ENCODE data around the gene HTR7. TPM values are rescaled to one million over a fixed set of nuclear protein-coding genes. Genes with fewer than 3 reads are reported as not detected.
A peak's percentile ranks its signal among the peaks of the same experiment; 100 is the strongest.

Gene HTR7
- total RNA-seq, 2 experiments from 2014 or later = not detected

DNA sequence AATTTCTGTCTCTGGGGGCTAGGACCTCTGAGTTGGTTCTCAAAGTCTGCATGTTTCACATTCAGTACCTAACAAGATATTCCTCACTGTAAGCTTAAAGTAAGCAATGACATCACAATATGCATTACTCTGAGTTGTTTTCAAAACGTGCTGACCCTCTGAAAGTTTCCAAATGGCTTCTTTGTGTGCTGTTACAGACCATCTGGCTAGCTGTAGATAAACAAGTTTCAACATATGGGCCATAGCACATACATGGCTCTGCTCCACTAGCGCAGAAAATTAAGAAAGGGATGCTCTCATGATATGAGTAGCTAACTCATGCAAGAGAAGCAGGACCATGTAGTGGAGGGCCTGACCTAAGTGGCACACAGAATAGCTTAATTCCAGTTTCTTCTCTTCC, 119.0 kb downstream of the HTR7 start:
- Mint-ChIP-seq H3K4me1 (no peaks in the 10 kb centered on the region), H3K27ac (no peak overlapping the region), H3K4me3 (no peak overlapping the region), H3K27me3 (peaks cover 10% of the 10 kb centered on the region), H3K9me3 (ENCODE audit: low read depth) (no peaks in the 10 kb centered on the region), H3K36me3 (ENCODE audit: low read depth) (no peaks in the 10 kb centered on the region)
- intact Hi-C loops (cut with DNase I, micrococcal nuclease) = no loop called here
- POLR2A ChIA-PET = no interaction called here
- CTCF ChIA-PET = interaction anchor here (1.1 kb wide), 1 partner anchor 12 kb away, joined by 4 read pairs; no protein-coding TSS in a partner anchor
- DNase-seq (no peak), ATAC-seq (no peak)

- CTCF ChIA-PET = no interaction called here
- DNase-seq (no peak), ATAC-seq (no peak)
- Mint-ChIP-seq H3K27ac (no peak overlapping the region), H3K27me3 (peaks cover 9% of the 10 kb centered on the region), H3K4me1 (no peaks in the 10 kb centered on the region), H3K4me3 (no peak overlapping the region), H3K9me3 (ENCODE audit: low read depth) (no peaks in the 10 kb centered on the region), H3K36me3 (ENCODE audit: low read depth) (no peaks in the 10 kb centered on the region)
- intact Hi-C loops (cut with DNase I, micrococcal nuclease) = no loop called here
- POLR2A ChIA-PET = no interaction called here
Observed at GRCh38 chr10:90734415-90734814, 123.4 kb downstream of the HTR7 start.

GRCh38 chr10:90732581-90732980, 125.3 kb downstream of the HTR7 start:
- no peaks in the 10 kb centered on the region for H3K4me1 Mint-ChIP-seq
- no peak overlapping the region for H3K27ac Mint-ChIP-seq
- DNase-seq (no peak), ATAC-seq (no peak)
- intact Hi-C loops (cut with DNase I, micrococcal nuclease) = no loop called here
- CTCF ChIA-PET = no interaction called here
- no peaks in the 10 kb centered on the region for H3K36me3 Mint-ChIP-seq (ENCODE audit: low read depth)
- H3K4me3 Mint-ChIP-seq = no peak overlapping the region
- peaks cover 9% of the 10 kb centered on the region for H3K27me3 Mint-ChIP-seq
- no peaks in the 10 kb centered on the region for H3K9me3 Mint-ChIP-seq (ENCODE audit: low read depth)
- POLR2A ChIA-PET = no interaction called here

- ATAC-seq (peak; percentile 60), DNase-seq (peak; percentile 11)
- Mint-ChIP-seq H3K4me1 (peaks cover 10% of the 10 kb centered on the region), H3K9me3 (ENCODE audit: low read depth) (no peaks in the 10 kb centered on the region), H3K36me3 (ENCODE audit: low read depth) (no peaks in the 10 kb centered on the region), H3K27ac (peak overlapping the region; percentile 23), H3K4me3 (no peak overlapping the region), H3K27me3 (no peaks in the 10 kb centered on the region)
- intact Hi-C loops (cut with DNase I, micrococcal nuclease) = loop anchor here in 1 of 2 experiments (10.0 kb wide), 1 partner anchor 929 kb away; no protein-coding TSS in a partner anchor
- POLR2A ChIA-PET = no interaction called here
- CTCF ChIA-PET = interaction anchor here (0.7 to 1.1 kb wide), 5 partner anchors 19 to 149 kb away, joined by 3 to 4 read pairs (median 3); partner anchors contain the start of gene RPP30
Observed at GRCh38 chr10:90723416-90724068, 134.3 kb downstream of the HTR7 start.

- ATAC-seq (no peak), DNase-seq (no peak)
- intact Hi-C loops (cut with DNase I, micrococcal nuclease) = loop anchor here in 1 of 2 experiments (10.0 kb wide), 1 partner anchor 928 kb away; no protein-coding TSS in a partner anchor
- no peak overlapping the region for H3K4me3 Mint-ChIP-seq
- no peaks in the 10 kb centered on the region for H3K36me3 Mint-ChIP-seq (ENCODE audit: low read depth)
- ChIA-PET POLR2A (no interaction called here), CTCF (no interaction called here)
- H3K27ac Mint-ChIP-seq = no peak overlapping the region
- peaks cover 10% of the 10 kb centered on the region for H3K4me1 Mint-ChIP-seq
- H3K9me3 Mint-ChIP-seq (ENCODE audit: low read depth) = no peaks in the 10 kb centered on the region
- H3K27me3 Mint-ChIP-seq = no peaks in the 10 kb centered on the region
Observed at GRCh38 chr10:90722832-90723231, 135.0 kb downstream of the HTR7 start.

- Mint-ChIP-seq H3K4me3 (no peak overlapping the region), H3K4me1 (peaks cover 4% of the 10 kb centered on the region), H3K27ac (no peak overlapping the region), H3K9me3 (ENCODE audit: low read depth) (no peaks in the 10 kb centered on the region), H3K36me3 (ENCODE audit: low read depth) (no peaks in the 10 kb centered on the region), H3K27me3 (peaks cover 5% of the 10 kb centered on the region)
- ATAC-seq (no peak), DNase-seq (no peak)
- CTCF ChIA-PET = no interaction called here
- intact Hi-C loops (cut with DNase I, micrococcal nuclease) = no loop called here
- POLR2A ChIA-PET = no interaction called here
Observed at GRCh38 chr10:90718182-90718581, 139.7 kb downstream of the HTR7 start.

DNA sequence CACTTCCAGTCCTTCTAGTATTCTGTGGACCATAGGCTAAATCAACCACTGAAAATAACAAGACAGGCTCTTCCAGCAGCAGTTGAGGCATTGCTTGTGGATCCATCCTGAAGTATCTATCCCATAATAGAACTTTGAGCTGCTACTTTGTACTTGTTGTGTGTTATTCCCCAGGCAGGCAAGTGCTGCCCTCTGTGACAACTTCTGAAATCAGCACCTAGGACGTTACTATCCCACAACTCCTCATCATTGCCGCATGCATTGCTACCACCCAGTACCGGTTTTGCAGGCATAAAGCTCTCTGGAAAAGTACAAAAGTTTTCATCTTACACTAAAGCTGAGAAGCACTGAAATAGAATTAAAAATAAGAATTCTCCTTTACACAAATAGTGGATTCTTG, 145.3 kb downstream of the HTR7 start:
- DNase-seq = no peak
- no peaks in the 10 kb centered on the region for H3K9me3 Mint-ChIP-seq (ENCODE audit: low read depth)
- ChIA-PET POLR2A (no interaction called here), CTCF (no interaction called here)
- H3K27me3 Mint-ChIP-seq = peaks cover 5% of the 10 kb centered on the region
- no peaks in the 10 kb centered on the region for H3K4me1 Mint-ChIP-seq
- no peak overlapping the region for H3K4me3 Mint-ChIP-seq
- H3K27ac Mint-ChIP-seq = no peak overlapping the region
- ATAC-seq = no peak
- intact Hi-C loops (cut with DNase I, micrococcal nuclease) = no loop called here
- no peaks in the 10 kb centered on the region for H3K36me3 Mint-ChIP-seq (ENCODE audit: low read depth)

GRCh38 chr10:90709727-90710126, 148.1 kb downstream of the HTR7 start:
- Mint-ChIP-seq H3K4me1 (no peaks in the 10 kb centered on the region), H3K4me3 (no peak overlapping the region), H3K9me3 (ENCODE audit: low read depth) (no peaks in the 10 kb centered on the region), H3K36me3 (ENCODE audit: low read depth) (no peaks in the 10 kb centered on the region), H3K27me3 (peaks cover 8% of the 10 kb centered on the region), H3K27ac (no peak overlapping the region)
- POLR2A ChIA-PET = no interaction called here
- CTCF ChIA-PET = no interaction called here
- ATAC-seq (no peak), DNase-seq (no peak)
- intact Hi-C loops (cut with DNase I, micrococcal nuclease) = no loop called here

- intact Hi-C loops (cut with DNase I, micrococcal nuclease) = no loop called here
- DNase-seq (no peak), ATAC-seq (no peak)
- no peak overlapping the region for H3K4me3 Mint-ChIP-seq
- CTCF ChIA-PET = no interaction called here
- POLR2A ChIA-PET = no interaction called here
- no peaks in the 10 kb centered on the region for H3K9me3 Mint-ChIP-seq (ENCODE audit: low read depth)
- no peaks in the 10 kb centered on the region for H3K36me3 Mint-ChIP-seq (ENCODE audit: low read depth)
- H3K27ac Mint-ChIP-seq = no peak overlapping the region
- H3K27me3 Mint-ChIP-seq = peaks cover 15% of the 10 kb centered on the region
- H3K4me1 Mint-ChIP-seq = no peaks in the 10 kb centered on the region
Observed at GRCh38 chr10:90707657-90708056, 150.2 kb downstream of the HTR7 start.

DNA sequence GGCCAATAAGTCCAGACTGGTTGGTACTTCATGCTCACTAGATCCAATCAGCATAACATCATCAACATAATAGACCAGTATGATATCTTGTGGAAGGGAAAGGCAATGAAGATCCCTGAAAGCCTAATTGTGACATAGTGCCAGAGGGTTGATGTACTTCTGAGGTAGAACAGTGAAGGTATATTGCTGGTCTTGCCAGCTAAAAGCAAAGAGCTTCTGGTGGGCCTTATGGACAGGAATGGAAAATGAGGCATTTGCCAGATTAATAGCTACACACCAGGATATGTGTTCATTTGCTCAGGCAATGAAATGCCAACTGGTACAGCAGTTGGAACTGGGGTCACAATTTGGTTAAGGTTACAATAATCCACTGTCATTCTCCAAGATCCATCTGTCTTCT, 156.4 kb downstream of the HTR7 start:
- H3K4me3 Mint-ChIP-seq = no peak overlapping the region
- POLR2A ChIA-PET = no interaction called here
- H3K9me3 Mint-ChIP-seq (ENCODE audit: low read depth) = no peaks in the 10 kb centered on the region
- intact Hi-C loops (cut with DNase I, micrococcal nuclease) = no loop called here
- peaks cover under 1% of the 10 kb centered on the region for H3K4me1 Mint-ChIP-seq
- no peak for DNase-seq
- ATAC-seq = no peak
- peaks cover 30% of the 10 kb centered on the region for H3K27me3 Mint-ChIP-seq
- CTCF ChIA-PET = no interaction called here
- no peak overlapping the region for H3K27ac Mint-ChIP-seq
- no peaks in the 10 kb centered on the region for H3K36me3 Mint-ChIP-seq (ENCODE audit: low read depth)

GRCh38 chr10:90695915-90696676, 161.7 kb downstream of the HTR7 start:
- no peaks in the 10 kb centered on the region for H3K36me3 Mint-ChIP-seq (ENCODE audit: low read depth)
- DNase-seq = peak; percentile 16

More at GRCh38 chr10:90695915-90696676, 161.7 kb downstream of the HTR7 start:
- Mint-ChIP-seq H3K4me3 (no peak overlapping the region), H3K4me1 (peaks cover 3% of the 10 kb centered on the region), H3K27ac (no peak overlapping the region), H3K9me3 (ENCODE audit: low read depth) (no peaks in the 10 kb centered on the region), H3K27me3 (peaks cover 27% of the 10 kb centered on the region)
- CTCF ChIA-PET = no interaction called here
- peak; percentile 76 for ATAC-seq
- intact Hi-C loops (cut with DNase I, micrococcal nuclease) = no loop called here
- POLR2A ChIA-PET = interaction anchor here (0.6 kb wide), 1 partner anchor 1515 kb away, joined by 4 read pairs; no protein-coding TSS in a partner anchor

Data from activated CD4-positive, alpha-beta T cell treated with anti-CD3 and anti-CD28 coated beads for 36 hours (primary cell).